ENCODE measurements around the gene ACP7.

- TF ChIP-seq, protein P1, sequence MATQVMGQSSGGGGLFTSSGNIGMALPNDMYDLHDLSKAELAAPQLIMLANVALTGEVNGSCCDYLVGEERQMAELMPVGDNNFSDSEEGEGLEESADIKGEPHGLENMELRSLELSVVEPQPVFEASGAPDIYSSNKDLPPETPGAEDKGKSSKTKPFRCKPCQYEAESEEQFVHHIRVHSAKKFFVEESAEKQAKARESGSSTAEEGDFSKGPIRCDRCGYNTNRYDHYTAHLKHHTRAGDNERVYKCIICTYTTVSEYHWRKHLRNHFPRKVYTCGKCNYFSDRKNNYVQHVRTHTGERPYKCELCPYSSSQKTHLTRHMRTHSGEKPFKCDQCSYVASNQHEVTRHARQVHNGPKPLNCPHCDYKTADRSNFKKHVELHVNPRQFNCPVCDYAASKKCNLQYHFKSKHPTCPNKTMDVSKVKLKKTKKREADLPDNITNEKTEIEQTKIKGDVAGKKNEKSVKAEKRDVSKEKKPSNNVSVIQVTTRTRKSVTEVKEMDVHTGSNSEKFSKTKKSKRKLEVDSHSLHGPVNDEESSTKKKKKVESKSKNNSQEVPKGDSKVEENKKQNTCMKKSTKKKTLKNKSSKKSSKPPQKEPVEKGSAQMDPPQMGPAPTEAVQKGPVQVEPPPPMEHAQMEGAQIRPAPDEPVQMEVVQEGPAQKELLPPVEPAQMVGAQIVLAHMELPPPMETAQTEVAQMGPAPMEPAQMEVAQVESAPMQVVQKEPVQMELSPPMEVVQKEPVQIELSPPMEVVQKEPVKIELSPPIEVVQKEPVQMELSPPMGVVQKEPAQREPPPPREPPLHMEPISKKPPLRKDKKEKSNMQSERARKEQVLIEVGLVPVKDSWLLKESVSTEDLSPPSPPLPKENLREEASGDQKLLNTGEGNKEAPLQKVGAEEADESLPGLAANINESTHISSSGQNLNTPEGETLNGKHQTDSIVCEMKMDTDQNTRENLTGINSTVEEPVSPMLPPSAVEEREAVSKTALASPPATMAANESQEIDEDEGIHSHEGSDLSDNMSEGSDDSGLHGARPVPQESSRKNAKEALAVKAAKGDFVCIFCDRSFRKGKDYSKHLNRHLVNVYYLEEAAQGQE (IDR thresholded peaks at IDR 0.05; ENCODE audit: low read depth, low read length) = no peak
- no peak for TF ChIP-seq MEF2A (IDR thresholded peaks at IDR 0.05; ENCODE audit: borderline replicate concordance, low read depth)
- TF ChIP-seq, protein P2, sequence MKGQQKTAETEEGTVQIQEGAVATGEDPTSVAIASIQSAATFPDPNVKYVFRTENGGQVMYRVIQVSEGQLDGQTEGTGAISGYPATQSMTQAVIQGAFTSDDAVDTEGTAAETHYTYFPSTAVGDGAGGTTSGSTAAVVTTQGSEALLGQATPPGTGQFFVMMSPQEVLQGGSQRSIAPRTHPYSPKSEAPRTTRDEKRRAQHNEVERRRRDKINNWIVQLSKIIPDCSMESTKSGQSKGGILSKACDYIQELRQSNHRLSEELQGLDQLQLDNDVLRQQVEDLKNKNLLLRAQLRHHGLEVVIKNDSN (IDR thresholded peaks at IDR 0.05; ENCODE audit: borderline replicate concordance, low read depth) = no peak
- TF ChIP-seq CTCF (IDR thresholded peaks at IDR 0.05) = no peak
- TF ChIP-seq, protein P3, sequence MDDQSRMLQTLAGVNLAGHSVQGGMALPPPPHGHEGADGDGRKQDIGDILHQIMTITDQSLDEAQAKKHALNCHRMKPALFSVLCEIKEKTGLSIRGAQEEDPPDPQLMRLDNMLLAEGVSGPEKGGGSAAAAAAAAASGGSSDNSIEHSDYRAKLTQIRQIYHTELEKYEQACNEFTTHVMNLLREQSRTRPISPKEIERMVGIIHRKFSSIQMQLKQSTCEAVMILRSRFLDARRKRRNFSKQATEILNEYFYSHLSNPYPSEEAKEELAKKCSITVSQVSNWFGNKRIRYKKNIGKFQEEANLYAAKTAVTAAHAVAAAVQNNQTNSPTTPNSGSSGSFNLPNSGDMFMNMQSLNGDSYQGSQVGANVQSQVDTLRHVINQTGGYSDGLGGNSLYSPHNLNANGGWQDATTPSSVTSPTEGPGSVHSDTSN (IDR thresholded peaks at IDR 0.05) = no peak
Measured at GRCh38 chr19:39157997-39158389, 73.8 kb downstream of the ACP7 start.
